Tibial nerve (tissue), 4 donors: ENCODE results near the gene ZNF311. TPM values are rescaled to one million over a fixed set of nuclear protein-coding genes. Genes with fewer than 3 reads are reported as not detected.
"Not testable (repeated sequence)": the region's sequence is repeated elsewhere in the genome, so short reads cannot be mapped to it uniquely, and the experiment has no call there.

Experiments used
- DNase-seq, 2 donors: peaks; one replicate each; pipeline ENCODE4 v3.0.0-alpha.2; 2019; ENCODE audit warnings: low spot score in 2 of 2
- H3K27ac ChIP-seq, 4 donors: fragments of 200-600 bp; sonication (generic) in 3 of 4; one replicate each; pipeline ENCODE4 v1.5.1; 2017 to 2019; ENCODE audit warnings: mild to moderate bottlenecking in 1 of 4
- H3K27me3 ChIP-seq, 2 donors: fragments of 200-600 bp; sonication (generic) in 1 of 2; one replicate each; pipeline versions ENCODE4 v1.5.1 to v1.6.0; 2017 to 2019
- H3K36me3 ChIP-seq, 3 donors: fragments of 200-600 bp; sonication (generic); one replicate each; pipeline ENCODE4 v1.5.1; 2018 to 2019
- H3K4me1 ChIP-seq, 4 donors: fragments of 200-600 bp; sonication (generic) in 3 of 4; one replicate each; pipeline ENCODE4 v1.5.1; 2017 to 2019
- H3K4me3 ChIP-seq, 4 donors: fragments of 200-600 bp; sonication (generic) in 3 of 4; one replicate each; pipeline ENCODE4 v1.5.1; 2017 to 2019; ENCODE audit warnings: mild to moderate bottlenecking in 1 of 4, moderate library complexity in 1 of 4
- H3K9me3 ChIP-seq, 4 donors: fragments of 200-600 bp; sonication (generic) in 3 of 4; one replicate each; pipeline ENCODE4 v1.5.1; 2017 to 2019
- EP300 ChIP-seq, 2 donors: sonication (generic); formaldehyde crosslinking; IDR thresholded peaks; one replicate each; pipeline ENCODE4 v1.6.1; 2017; ENCODE audit warnings: antibody characterized with exemption in 2 of 2, mild to moderate bottlenecking in 1 of 2
- POLR2A ChIP-seq, 2 donors: fragments of 450-650 bp; IDR thresholded peaks; one replicate each; pipeline ENCODE4 v1.6.1; 2017; ENCODE audit warnings: antibody characterized with exemption in 2 of 2, mild to moderate bottlenecking in 2 of 2, moderate library complexity in 2 of 2
- WGBS, 2 donors: methylation state at CpG; one replicate each; pipeline ENCODE4 v1.1.5; 2018; 5-methylcytosine and 5-hydroxymethylcytosine counted together
- total RNA-seq, 4 donors: library from RNA; depleted of rRNA; stranded (reverse); fragments of >200 nt; gene quantifications; one replicate each; pipeline ENCODE4 v1.1.0, GENCODE V29; 2016
- TF ChIP-seq, protein P1 (sequence below), 5 experiments: fragments of 200-600 bp in 3 of 5; fragments of 450-650 bp in 2 of 5; sonication (generic) in 3 of 5; IDR thresholded peaks; one replicate each; pipeline ENCODE4 v1.5.1; 2016 to 2019; ENCODE audit warnings: antibody characterized with exemption in 5 of 5, mild to moderate bottlenecking in 3 of 5, moderate library complexity in 2 of 5

The ZNF311 gene
- total RNA-seq, 4 donors from 2014 or later = 0.84 to 3.7 (median 1.6) TPM

- 4 to 6% methylated on average over 22 of the region's 22 CpGs for whole genome bisulfite sequencing, 2 donors
- Histone ChIP-seq H3K4me1 (peaks cover 0 to 14% (median 3%) of the 10 kb centered on the region in 4 donors), H3K9me3 (no peaks in the 10 kb centered on the region), H3K36me3 (no peaks in the 10 kb centered on the region), H3K4me3 (peak overlapping the region in 2 of 4 donors; percentile 30 to 36), H3K27me3 (peaks cover 0 to 34% of the 10 kb centered on the region in 2 donors), H3K27ac (no peak overlapping the region)
- no peak for TF ChIP-seq EP300 (IDR thresholded peaks at IDR 0.05)
- TF ChIP-seq POLR2A (IDR thresholded peaks at IDR 0.05) = no peak
- TF ChIP-seq, protein P1, sequence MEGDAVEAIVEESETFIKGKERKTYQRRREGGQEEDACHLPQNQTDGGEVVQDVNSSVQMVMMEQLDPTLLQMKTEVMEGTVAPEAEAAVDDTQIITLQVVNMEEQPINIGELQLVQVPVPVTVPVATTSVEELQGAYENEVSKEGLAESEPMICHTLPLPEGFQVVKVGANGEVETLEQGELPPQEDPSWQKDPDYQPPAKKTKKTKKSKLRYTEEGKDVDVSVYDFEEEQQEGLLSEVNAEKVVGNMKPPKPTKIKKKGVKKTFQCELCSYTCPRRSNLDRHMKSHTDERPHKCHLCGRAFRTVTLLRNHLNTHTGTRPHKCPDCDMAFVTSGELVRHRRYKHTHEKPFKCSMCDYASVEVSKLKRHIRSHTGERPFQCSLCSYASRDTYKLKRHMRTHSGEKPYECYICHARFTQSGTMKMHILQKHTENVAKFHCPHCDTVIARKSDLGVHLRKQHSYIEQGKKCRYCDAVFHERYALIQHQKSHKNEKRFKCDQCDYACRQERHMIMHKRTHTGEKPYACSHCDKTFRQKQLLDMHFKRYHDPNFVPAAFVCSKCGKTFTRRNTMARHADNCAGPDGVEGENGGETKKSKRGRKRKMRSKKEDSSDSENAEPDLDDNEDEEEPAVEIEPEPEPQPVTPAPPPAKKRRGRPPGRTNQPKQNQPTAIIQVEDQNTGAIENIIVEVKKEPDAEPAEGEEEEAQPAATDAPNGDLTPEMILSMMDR (IDR thresholded peaks at IDR 0.05) = no peak
- no peak for DNase-seq
Measured at GRCh38 chr6:28953585-28954258, 51.4 kb downstream of the ZNF311 start.

DNA sequence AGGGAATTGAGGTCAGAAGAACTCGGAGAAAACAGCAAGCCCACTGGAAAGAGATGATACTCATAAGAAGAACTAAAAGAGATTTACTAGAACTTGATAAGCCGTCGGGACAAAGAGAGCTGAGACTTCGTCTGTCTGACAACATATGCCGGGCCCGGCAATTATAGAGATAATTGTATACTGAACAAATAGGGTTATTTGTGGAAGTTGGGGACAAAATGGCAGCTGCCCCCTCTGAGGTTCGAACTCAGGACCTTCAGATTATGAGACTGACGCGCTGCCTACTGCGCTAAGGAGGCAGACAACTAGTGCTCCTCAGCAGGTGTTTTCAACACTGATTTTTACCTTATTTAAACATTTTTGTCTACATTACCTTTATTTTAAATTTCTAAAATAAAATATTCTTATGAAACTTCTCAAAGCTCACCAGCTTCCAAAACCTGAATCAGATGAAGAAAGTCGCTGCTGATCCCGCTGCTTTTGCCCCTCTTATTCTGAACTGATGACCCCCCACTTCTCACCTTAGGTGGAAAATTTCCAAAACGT, 52.0 kb downstream of the ZNF311 start:
- Histone ChIP-seq H3K4me1 (peaks cover 0 to 14% (median 3%) of the 10 kb centered on the region in 4 donors), H3K27me3 (peaks cover 0 to 34% of the 10 kb centered on the region in 2 donors), H3K4me3 (peak overlapping the region in 2 of 4 donors; percentile 30 to 36), H3K27ac (no peak overlapping the region), H3K36me3 (no peaks in the 10 kb centered on the region), H3K9me3 (no peaks in the 10 kb centered on the region)
- TF ChIP-seq, protein P1 (IDR thresholded peaks at IDR 0.05) = no peak
- TF ChIP-seq EP300 (IDR thresholded peaks at IDR 0.05) (no peak), POLR2A (IDR thresholded peaks at IDR 0.05) (no peak)
- DNase-seq = no peak
- 12 to 15% methylated on average over 13 of the region's 13 CpGs for WGBS, 2 donors

DNA sequence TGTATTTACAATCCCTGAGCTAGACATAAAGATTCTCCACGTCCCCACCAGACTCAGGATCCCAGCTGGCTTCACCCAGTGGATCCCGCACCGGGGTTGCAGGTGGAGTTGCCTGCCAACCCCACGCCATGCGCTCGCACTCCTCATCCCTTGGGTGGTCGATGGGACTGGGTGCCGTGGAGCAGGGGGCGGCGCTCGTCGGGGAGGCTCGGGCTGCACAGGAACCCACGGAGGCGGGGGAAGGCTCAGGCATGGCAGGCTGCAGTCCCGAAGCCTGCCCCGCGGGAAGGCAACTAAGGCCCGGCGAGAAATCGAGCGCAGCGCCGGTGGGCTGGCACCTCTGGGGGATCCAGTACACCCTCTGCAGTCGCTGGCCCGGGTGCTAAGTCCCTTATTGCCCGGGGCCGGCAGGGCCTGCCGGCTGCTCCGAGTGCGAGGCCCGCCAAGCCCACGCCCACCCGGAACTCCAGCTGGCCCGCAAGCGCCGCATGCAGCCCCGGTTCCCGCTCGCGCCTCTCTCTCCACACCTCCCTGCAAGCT, 55.4 kb downstream of the ZNF311 start:
- not testable (repeated sequence) for H3K36me3 ChIP-seq, H3K27ac ChIP-seq, DNase-seq, H3K4me3 ChIP-seq, H3K9me3 ChIP-seq
- H3K4me1 ChIP-seq = peaks cover 0 to 14% (median 3%) of the 10 kb centered on the region in 4 donors
- 96% methylated on average over 16 to 23 of the region's 41 CpGs for WGBS, 2 donors
- H3K27me3 ChIP-seq = peaks cover 0 to 14% of the 10 kb centered on the region in 2 donors

DNA sequence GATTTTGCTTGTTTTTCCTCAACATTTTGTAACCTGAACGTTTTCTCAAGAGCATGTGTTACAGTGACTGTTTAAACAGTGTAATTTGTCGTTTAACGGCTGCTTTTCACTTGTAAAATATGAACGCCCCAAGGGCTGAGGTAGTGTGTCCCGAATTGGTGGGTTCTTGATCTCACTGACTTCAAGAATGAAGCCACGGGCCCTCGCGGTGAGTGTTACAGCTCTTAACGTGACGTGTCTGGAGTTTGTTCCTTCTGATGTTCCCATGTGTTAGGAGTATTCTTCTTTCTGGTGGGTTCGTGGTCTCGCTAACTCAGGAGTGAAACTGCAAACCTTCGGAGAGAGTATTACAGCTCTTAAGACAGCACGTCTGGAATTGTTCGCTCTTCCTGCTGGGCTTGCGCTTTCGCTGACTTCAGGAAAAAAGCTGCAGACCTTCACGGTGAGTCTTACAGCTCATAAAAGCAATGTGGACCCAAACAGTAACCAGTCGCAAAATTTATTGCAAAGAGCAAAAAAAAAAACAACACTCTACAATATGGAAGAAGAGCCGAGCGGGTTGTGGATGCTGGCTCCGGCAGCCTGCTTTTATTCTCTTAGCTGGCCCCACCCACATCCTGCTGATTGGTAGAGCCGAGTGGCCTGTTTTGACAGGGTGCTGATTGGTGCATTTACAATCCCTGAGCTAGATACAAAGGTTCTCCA, 56.2 kb downstream of the ZNF311 start:
- Histone ChIP-seq H3K4me1 (peaks cover 0 to 11% (median 3%) of the 10 kb centered on the region in 4 donors), H3K9me3 (no peaks in the 10 kb centered on the region), H3K36me3 (no peaks in the 10 kb centered on the region), H3K4me3 (no peak overlapping the region), H3K27ac (no peak overlapping the region), H3K27me3 (peaks cover 0 to 6% of the 10 kb centered on the region in 2 donors)
- no peak for TF ChIP-seq EP300 (IDR thresholded peaks at IDR 0.05)
- TF ChIP-seq, protein P1 (IDR thresholded peaks at IDR 0.05) = no peak
- TF ChIP-seq POLR2A (IDR thresholded peaks at IDR 0.05) = no peak
- 67% methylated on average over 23 of the region's 23 CpGs for WGBS, 2 donors
- DNase-seq = no peak

DNA sequence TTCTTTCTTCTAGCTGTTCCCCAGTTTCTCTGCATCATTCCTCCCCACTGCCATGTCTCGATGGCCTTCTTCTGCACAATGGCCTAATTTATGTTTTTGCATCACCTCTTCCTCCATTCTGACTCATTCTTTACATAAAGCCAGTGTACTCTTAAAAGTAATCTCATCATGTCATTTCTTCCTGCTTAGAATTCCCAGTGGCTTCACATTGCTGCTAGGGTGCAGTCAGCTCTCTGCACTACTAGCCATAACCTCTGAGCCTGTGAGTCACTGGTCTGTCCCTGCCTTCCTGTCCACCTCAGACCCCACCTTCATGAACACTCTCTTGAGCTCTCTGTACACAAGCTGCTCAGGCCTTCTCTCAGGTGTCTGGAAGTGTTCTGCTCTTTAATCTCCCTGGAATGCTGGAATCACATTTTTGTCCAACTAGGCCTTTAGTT, 57.3 kb downstream of the ZNF311 start:
- no peak for DNase-seq
- no peak overlapping the region for H3K27ac ChIP-seq
- TF ChIP-seq EP300 (IDR thresholded peaks at IDR 0.05) (no peak), POLR2A (IDR thresholded peaks at IDR 0.05) (no peak)
- TF ChIP-seq, protein P1 (IDR thresholded peaks at IDR 0.05) = no peak
- H3K9me3 ChIP-seq = no peaks in the 10 kb centered on the region
- no peak overlapping the region for H3K4me3 ChIP-seq
- peaks cover 0 to 13% (median 6%) of the 10 kb centered on the region in 4 donors for H3K4me1 ChIP-seq
- 68 to 80% methylated on average over 1 of the region's 1 CpG for WGBS, 2 donors
- H3K36me3 ChIP-seq = no peaks in the 10 kb centered on the region
- H3K27me3 ChIP-seq = no peaks in the 10 kb centered on the region
